GM18517 (cell line): Measurements from ENCODE around the gene RBMS2.
"Not testable (repeated sequence)": the region's sequence is repeated elsewhere in the genome, so short reads cannot be mapped to it uniquely, and the experiment has no call there.

Experiments used
- ATAC-seq: cut with Tn5 transposase; IDR thresholded peaks from one replicate; pipeline ENCODE4 v1.9.1; 2021; ENCODE audit warnings: mild to moderate bottlenecking, moderate library complexity; ENCODE audit not compliant: unreplicated experiment

RBMS2 gene, protein sequence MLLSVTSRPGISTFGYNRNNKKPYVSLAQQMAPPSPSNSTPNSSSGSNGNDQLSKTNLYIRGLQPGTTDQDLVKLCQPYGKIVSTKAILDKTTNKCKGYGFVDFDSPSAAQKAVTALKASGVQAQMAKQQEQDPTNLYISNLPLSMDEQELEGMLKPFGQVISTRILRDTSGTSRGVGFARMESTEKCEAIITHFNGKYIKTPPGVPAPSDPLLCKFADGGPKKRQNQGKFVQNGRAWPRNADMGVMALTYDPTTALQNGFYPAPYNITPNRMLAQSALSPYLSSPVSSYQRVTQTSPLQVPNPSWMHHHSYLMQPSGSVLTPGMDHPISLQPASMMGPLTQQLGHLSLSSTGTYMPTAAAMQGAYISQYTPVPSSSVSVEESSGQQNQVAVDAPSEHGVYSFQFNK

DNA sequence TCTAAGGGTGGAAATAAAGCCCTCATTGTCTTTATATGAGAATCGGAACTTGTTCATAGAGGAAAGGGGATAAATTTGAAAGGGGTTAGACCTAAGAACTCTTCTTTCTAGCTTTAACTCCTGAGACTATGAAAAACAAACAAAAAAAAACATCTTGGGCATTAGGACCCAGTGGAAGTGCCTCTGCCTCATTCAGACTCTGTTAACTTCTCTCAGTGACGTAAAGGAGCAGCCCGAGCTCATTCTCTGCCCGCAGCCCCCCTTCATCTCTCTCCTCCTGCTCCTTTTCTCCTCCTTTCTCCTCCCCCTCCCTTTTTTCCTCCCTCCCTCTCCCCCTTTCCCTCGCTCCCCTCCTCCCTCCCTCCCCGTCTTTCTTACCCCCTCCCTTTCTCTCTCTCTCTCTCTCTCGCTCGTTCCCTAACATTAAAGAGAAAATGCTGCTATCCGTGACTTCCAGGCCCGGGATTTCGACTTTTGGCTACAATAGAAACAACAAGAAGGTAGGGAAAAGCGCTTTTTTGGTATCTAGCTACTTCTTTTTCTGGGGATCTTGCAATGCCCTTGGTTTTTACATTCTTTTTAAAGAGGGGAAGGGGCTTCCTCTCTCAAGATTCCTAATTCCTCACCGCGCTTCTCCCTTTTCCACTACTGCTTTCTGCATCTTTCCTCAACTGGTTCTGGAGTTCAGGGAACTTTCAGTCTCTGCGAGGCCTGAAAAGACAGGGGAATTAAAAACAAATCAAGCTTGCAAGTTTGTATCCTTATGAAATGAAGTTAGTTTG lies at the start of gene RBMS2:
RBMS2 (plus strand) TSS at position 231 of the 782 bp plus-strand sequence; CDS start at position 435, 204 bp downstream.
- no peak for ATAC-seq

DNA sequence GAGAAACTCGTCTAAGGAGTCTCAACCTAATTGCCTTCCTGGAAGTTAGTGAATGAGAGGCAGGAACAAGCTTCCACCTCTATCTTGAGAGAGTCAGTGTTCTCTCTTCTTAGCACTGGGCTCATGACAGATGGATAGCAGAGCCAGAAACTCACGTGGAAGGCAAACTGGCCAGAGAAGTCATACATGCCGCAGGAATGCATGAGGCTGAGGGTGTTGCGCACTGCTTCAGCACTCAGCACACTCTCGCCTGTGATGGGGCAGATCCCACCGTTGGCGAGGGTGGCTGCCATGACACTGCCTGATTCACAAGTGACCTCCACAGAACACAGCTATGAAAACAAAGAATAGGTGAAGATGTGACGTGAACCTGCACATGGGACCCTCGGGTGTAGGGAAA lies 47.2 kb upstream of the RBMS2 start:
- ATAC-seq = no peak

DNA sequence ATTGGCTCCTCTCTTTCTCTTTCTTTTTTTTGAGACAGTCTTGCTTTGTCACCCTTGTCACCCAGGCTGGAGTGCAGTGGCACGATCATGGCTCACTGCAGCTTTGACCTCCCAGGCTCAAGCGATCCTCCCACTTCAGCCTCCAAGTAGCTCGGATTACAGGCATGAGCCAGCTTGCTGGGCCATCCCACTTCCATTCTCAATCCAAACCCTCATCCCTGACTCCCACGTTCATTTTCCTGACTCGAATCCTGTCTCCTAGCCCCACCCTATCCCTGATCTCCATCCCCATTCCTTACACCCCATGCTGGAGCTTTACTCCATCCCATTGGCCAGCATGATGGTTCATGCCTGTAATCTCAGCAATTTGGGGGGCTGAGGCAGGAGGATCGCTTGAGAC lies 45.5 kb upstream of the RBMS2 start:
- ATAC-seq = no peak

DNA sequence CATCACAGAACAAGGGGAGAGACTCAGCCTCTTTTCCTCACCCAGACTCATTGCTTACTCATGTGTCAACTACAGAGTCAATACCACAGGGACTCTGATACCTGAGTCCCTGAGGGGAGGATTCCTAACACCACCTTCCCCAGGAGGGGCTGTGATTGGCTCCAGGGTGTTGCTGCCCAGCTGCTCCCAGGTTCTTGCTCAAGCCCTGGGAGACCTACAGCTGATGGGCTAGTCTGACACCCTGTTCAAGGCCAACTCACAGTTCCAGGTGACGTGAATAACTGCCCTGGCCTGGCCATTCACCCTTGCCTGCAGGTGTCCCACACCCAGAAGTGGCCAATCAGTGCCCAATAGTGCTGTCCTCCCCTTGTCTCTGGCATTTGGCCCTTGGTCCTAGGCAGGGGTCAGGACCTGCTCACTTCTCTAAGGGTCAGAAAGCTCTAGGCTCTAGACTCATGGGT lies 44.6 kb upstream of the RBMS2 start:
- ATAC-seq = no peak

DNA sequence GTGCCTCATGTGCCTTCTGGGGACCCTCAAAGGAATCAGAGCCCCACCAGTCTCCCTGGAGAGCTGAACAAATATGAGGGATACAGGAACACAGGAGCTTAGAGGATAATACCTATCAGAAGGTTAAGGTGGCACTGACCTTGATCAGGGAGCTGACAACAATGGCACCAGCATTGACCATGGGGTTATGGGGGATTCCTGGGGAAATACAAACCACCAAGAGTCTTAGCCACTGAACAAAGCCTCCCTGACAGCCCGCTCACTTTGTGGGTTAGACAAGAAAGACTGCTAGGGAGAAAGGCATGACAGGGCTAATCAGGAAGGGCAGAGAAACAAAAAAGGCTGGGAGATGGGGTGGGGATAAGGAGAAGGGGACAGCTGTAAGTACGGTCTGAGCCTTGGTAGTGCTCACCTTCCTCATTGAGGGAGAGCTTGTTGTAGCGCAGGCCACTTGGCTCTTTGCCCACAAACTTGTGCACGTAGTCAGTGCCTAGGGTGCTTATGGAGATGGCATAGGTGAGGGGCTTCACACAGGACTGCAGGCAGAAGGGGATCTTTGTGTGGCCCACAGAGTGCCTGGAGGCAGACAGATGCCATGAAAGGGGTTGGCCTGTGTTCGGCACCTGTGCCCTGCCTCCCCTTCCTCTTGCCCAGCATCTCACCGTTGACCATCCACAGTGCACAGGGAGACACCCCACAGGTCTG lies 43.9 kb upstream of the RBMS2 start:
- ATAC-seq = no peak

DNA sequence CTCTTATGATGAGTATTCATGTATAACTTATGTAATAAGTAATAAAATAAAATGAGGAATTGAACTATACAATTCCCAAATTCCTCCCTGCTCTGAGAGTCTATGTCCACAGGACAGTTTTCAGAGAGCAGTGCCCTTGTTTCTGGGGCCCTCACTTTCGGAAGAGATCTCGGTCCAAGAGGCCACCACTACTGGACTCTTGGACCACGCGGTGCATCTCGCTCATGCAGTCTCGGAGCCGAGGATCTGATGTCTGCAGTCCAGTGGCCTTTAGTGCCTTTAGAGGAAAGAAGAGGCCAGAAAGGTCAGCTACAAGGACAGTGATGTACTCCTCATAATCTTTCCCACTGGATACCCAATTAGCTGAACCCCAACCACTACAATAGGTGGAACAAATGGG lies 42.0 kb upstream of the RBMS2 start:
- ATAC-seq = no peak

DNA sequence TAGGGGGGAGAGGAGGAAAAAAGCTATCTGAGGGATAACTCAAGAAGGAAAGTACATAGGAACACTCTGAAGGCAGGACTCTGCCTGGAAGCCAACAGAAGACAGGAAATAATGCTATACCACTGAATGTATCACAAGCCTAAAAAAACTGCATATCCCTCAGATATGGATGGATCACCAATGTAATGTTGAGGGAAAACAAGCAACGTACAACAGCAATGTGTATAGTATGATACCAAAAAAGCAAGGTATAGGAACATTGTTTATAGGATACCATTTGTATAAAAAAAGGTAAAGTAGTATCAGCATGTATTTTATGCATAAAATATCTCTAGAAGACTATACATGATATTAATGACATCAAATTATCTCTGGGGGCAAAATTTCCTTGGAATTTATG lies 37.1 kb upstream of the RBMS2 start:
- no peak for ATAC-seq

DNA sequence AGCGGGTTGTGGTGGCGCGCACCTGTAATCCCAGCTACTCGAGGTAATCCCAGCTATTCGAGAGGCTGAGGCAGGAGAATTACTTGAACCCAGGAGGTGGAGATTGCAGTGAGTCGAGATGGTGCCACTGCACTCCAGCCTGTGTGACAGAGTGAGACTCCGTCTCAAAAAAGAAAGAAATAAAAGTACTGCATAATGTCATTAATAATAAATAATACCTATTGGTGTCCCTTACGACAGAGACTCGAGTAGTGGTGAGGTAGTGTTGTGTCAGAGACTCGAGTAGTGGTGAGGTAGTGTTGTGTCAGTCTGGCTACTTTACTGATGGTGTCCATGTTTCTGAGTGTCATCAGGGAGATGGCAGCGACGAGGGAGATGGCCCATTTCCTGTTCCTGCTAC lies 34.9 kb upstream of the RBMS2 start:
- no peak for ATAC-seq

DNA sequence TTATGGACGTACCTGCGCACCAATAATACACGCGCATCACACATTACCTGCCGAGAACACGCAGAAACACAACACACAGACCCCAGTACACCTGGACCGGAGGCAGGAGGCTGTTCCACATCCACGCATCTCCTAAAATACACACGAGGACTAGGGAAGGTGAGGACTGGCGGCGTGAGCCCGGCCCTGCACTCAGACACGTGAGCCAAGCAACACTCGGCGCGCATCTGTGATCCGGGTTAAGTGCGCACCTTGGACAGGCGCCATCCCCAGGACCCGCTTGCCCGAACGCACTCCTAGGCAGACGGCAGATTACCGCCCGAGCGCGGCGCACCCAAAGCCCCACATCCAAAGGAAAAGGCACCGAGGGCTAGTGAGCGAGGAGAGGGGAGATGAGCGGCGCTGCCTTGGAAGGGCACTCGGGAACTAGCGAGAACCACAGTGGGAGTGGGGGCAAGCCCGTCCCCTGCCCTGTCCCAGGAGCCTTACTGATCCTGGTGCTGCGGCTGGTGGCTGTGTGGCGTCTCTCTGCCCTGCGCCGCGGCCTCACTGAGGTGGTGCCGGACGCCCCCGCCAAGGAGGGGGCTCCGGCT lies 34.1 kb upstream of the RBMS2 start:
- ATAC-seq = peak; percentile 28

DNA sequence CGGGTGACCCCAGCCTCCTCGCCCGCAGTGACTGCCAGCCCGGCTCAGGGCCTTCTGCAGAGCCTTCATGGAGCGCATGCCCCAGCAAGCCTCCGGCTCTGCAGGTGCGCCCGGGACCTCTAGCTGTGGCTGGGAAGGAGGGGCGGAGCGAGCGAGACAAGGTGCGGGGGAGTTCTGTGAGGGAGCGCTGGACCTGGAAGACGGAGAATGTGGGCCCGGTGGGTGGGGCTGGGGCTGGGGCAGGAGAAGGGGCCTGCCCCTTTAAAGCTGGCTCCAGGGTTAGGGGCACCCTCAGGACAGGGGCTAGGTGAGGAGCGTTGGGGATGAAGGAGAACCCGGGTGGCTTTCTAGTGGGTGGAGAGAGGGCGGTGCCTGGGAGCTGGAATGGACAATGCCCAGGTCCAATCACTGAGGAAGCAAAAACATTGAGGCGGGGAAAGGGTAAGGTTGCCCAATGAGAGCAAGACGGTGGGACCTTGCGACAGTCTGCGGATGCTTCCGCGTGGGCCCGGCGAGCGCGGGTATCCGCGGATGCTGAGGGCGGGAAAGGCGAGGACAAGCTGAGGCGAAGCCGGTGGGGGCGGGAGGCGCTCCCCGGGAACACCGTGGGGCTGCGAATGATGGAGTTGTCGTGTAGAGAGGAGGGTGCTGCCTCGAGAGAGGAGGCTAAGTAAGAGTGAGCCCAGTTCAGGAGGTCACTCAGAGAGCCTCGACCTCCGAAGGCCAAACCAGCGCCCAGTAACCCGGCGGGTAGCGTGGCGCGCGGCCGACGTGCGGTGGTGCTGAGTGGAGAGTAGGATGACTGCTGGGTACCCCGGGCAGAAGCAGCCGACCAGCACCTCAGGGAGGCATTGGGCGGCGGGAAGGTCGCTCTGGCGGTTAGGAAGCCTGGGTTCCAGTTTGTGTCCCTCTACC lies 33.3 kb upstream of the RBMS2 start, which contains the start of gene GLS2:
GLS2 (minus strand) TSS at position 121 of the 915 bp plus-strand sequence; CDS start at position 78, 43 bp downstream.
- ATAC-seq = peak; percentile 94

DNA sequence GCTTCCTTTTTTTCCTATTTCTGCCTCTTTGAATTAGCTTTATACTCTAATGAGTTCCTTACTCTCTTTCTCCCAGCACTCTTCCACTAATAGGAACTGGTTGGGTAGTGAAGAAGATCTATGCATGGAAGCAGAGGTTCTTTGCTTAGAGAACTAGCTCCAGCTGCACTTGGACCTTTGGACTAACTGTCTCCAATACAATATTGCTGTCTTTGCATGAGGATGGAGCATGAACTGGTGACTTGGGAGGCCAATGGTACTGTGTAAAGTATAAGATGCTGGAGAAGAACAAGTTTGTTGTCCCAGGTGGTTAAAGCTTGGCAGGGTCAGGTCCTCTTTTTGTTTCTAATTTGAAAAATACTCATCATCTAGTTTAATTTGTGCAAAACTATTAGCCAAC lies 31.3 kb upstream of the RBMS2 start:
- ATAC-seq = no peak

DNA sequence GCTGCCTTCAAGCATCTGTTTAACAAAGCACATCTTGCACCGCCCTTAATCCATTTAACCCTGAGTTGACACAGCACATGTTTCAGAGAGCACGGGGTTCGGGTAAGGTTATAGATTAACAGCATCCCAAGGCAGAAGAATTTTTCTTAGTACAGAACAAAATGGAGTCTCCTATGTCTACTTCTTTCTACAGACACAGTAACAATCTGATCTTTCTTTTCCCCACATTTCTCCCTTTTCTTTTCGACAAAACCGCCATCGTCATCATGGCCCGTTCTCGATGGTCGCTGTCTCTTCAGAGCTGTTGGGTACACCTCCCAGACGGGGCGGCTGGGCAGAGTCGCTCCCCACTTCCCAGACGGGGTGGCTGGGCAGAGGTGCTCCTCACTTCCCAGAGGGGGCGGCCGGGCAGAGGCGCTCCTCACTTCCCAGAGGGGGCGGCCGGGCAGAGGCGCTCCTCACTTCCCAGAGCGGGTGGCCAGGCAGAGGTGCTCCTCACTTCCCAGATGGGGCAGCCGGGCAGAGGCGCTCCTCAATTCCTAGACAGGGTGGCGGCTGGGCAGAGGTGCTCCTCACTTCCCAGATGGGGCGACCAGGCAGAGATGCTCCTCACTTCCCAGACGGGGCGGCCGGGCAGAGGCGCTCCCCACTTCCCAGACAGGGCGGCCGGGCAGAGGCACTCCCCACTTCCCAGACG lies 28.1 kb upstream of the RBMS2 start:
- not testable (repeated sequence) for ATAC-seq

DNA sequence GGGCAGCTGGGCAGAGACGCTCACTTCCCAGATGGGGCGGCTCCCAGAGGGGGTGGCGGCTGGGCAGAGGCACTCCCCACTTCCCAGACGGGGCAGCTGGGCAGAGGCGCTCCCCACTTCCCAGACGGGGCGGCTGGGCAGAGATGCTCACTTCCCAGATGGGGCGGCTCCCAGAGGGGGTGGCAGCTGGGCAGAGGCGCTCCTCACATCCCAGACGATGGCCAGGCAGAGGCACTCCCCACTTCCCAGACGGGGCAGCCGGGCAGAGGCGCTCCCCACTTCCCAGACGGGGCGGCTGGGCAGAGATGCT lies 27.6 kb upstream of the RBMS2 start:
- not testable (repeated sequence) for ATAC-seq

DNA sequence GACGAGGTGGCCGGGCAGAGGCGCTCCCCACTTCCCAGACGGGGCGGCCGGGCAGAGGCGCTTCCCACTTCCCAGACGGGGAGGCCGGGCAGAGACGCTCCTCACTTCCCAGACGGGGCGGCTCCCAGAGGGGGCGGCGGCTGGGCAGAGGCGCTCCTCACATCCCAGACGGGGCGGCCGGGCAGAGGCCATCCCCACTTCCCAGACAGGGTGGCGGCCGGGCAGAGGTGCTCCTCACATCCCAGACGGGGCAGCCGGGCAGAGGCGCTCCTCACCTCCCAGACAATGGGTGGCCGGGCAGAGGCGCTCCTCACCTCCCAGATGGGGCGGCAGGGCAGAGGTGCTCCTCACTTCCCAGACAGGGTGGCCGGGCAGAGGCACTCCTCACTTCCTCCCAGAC lies 27.1 kb upstream of the RBMS2 start:
- ATAC-seq = not testable (repeated sequence)

DNA sequence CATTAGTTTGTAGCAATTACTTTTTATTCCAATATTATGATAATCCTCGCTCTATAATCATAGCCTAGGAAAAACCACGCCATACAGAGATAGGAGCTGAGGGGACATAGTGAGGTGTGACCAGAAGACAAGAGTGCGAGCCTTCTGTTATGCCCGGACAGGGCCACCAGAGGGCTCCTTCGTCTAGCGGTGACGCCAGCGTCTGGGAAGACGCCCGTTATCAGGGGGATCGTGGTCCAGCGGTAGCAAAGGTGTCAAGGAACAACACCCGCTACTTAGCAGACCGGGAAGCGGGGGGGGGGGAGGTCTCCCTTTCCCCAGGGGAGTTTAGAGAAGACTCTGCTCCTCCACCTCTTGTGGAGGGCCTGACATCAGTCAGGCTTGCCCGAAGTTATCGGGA lies 24.9 kb upstream of the RBMS2 start:
- ATAC-seq = not testable (repeated sequence)

DNA sequence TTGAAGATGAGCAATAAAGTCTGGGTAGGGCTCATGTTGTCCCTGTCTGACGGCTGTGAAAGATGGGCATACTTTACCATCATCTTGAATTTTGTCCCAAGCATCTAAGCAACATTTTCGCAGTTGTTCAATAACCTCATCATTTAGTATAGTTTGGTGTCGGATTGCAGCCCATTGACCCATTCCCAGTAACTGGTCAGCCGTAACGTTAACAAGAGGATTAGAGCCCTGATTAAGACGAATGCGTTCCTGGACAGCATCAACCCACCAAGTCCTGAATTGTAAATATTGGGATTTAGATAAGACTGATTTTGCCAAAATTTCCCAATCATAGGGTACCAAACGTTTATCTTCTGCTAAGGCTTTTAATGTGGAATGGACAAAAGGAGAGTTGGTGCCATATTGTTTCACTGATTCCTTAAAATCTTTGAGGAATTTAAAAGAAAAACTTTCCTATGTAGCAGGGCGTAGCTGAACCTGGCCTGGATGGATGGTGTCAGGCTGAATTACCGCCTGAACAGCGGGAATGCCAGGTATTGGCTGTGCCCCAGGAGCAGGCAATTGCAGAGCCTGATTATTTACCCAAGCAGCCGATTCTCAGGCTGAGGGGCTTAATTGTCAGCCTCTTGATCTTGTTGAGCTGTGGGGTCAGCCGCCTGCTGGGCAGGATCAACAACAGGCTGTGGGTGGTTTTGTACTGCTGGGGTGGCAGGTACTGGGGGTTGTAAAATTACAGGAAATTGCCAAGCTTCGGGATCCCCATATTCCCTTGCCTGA lies 23.3 kb upstream of the RBMS2 start:
- not testable (repeated sequence) for ATAC-seq

DNA sequence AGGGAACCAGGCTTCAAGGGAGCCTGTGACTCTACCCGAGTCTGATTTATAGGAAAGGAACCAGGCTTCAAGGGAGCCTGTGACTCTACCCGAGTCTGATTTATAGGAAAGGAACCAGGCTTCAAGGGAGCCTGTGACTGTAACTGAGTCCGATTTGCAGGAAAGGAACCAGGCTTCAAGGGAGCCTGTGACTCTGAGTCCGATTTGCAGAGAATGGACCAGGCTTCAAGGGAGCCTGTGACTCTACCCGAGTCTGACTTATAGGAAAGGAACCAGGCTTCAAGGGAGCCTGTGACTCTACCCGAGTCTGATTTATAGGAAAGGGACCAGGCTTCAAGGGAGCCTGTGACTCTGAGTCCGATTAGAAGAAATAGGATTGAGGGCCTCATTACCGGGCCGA lies 22.2 kb upstream of the RBMS2 start:
- not testable (repeated sequence) for ATAC-seq

DNA sequence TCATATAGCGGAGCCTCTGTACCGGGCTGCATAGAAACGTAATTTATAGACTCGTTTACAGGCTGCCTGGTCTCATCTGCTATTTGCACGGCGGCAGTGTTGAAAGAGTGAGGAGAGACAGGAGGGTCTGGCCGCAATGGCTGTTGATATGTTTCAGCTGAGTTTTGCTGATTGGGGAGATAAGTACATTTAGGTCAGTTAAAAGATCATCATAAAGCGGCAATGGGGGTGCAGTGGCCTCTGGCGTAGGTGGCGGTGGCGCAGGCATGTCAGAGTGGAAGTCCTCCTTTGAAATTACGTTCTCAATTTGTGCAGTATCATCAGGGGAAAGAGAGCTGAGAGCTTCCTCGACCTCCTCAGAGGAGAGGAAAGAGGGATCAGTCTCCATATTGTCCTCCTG lies 21.7 kb upstream of the RBMS2 start:
- ATAC-seq = not testable (repeated sequence)

DNA sequence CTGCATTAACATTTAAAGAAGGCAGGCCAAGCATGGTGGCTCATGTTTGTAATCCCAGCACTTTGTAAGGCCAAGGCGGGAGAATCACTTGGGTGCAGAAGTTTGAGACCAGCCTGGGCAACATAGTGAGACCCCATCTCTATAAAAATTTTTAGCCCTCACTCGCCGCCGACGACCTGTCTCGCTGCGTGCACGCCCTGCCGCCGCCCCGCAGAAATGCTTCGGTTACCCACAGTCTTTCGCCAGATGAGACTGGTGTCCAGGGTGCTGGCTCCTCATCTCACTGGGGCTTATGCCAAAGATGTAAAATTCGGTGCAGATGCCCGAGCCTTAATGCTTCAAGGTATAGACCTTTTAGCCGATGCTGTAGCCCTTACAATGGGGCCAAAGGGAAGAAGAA lies 10.8 kb upstream of the RBMS2 start:
- ATAC-seq = no peak
